Measurements from ENCODE around the gene WASHC2C. TPM values are rescaled to one million over a fixed set of nuclear protein-coding genes. Genes with fewer than 3 reads are reported as not detected.
A peak's percentile ranks its signal among the peaks of the same experiment; 100 is the strongest.
"Not testable (repeated sequence)": the region's sequence is repeated elsewhere in the genome, so short reads cannot be mapped to it uniquely, and the experiment has no call there.

The WASHC2C gene
- total and polyA plus RNA-seq, 2 donors (not counting 1 experiment from before 2014, with no cell fraction given) = 32.5 to 75.7 TPM

DNA sequence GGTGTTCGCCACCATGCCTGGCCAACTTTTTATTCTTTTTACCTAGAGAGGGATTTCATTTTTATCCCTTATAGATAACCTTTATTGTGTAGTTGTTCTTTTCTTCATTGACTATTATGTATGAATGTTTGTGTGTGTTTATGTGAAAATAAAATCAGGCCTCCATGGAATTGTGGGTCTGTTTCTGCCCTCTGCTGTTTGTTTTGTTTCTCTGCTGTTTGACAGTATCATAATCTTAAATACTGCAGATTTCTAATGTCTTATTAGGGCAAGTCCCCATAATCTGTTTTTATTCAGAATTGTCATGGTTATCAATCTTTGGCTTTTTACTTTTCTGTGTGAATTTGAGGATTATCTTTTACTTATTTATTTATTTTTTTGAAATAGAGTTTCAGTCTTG is 7.8 kb downstream of the WASHC2C start:
- peak; percentile 31 for ATAC-seq (ENCODE audit: low read depth)

DNA sequence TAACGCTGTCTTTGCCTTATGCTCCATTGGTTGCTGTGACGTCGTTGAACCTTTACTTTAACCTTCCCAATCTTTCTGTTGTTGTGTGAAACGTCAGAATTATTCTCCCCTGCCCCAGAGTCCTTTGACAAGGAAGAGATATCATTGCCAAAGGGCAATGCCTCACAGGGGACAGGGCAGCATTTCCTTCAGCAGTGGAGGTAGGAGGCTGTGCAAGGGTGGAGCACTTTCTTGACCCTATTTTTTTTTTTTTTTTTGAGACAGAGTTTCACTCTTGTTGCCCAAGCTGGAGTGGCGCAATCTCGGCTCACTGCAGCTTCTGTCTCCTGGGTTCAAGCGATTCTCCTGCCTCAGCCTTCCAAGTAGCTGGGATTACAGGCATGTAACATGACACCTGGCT is 14.5 kb downstream of the WASHC2C start:
- H3K4me3 Mint-ChIP-seq; H2AFZ ChIP-seq (ENCODE audit: insufficient read depth, low read depth, low read length, poor library complexity, severe bottlenecking); DNase-seq; H4K20me1 ChIP-seq (ENCODE audit: control insufficient read depth, insufficient read depth, low read length, poor library complexity, severe bottlenecking); CTCF ChIA-PET; H3K36me3 ChIP-seq (replicated peaks in 1 of 2; ENCODE audit: control extremely low read depth in 1 of 2, control insufficient read depth in 1 of 2, extremely low read depth in 1 of 2, insufficient read depth in 2 of 2, low read length in 1 of 2); H3K4me1 ChIP-seq (ENCODE audit: control insufficient read depth in 2 of 2, insufficient read depth in 2 of 2, low read length in 2 of 2); H3K9me3 ChIP-seq (ENCODE audit: control extremely low read depth in 1 of 3, control insufficient read depth in 2 of 3, insufficient read depth in 1 of 3, low read length in 2 of 3); intact Hi-C loops (cut with micrococcal nuclease); POLR2A ChIA-PET; H3K4me1 Mint-ChIP-seq; H3K4me3 ChIP-seq (ENCODE audit: control extremely low read depth in 1 of 5, extremely low read depth in 1 of 5, insufficient read depth in 1 of 5, low read depth in 2 of 5, low read length in 4 of 5); H3K27me3 ChIP-seq (replicated peaks in 1 of 4; ENCODE audit: control extremely low read depth in 1 of 4, control insufficient read depth in 3 of 4, insufficient read depth in 4 of 4, low read length in 3 of 4); H3K27ac Mint-ChIP-seq; H3K27ac ChIP-seq (ENCODE audit: low read length in 2 of 2); H3K9me3 Mint-ChIP-seq (ENCODE audit: insufficient read depth); H3K9ac ChIP-seq (ENCODE audit: low read length); H3K27me3 Mint-ChIP-seq; H3K4me2 ChIP-seq (replicated peaks; ENCODE audit: low read depth, low read length, poor library complexity, severe bottlenecking); H3K79me2 ChIP-seq (ENCODE audit: control insufficient read depth, insufficient read depth, low read length); ATAC-seq (ENCODE audit: low read depth): not testable (repeated sequence)
- no CpG with 5 or more reads among the region's 7 CpGs for WGBS (ENCODE audit: insufficient coverage)

More for the DNA sequence above, 7.8 kb downstream of the WASHC2C start:
- H3K9ac ChIP-seq (ENCODE audit: low read length); H2AFZ ChIP-seq (ENCODE audit: insufficient read depth, low read depth, low read length, poor library complexity, severe bottlenecking); H3K4me3 ChIP-seq (ENCODE audit: control extremely low read depth in 1 of 5, extremely low read depth in 1 of 5, insufficient read depth in 1 of 5, low read depth in 2 of 5, low read length in 4 of 5); H3K27ac ChIP-seq (ENCODE audit: low read length in 2 of 2); H4K20me1 ChIP-seq (ENCODE audit: control insufficient read depth, insufficient read depth, low read length, poor library complexity, severe bottlenecking); H3K4me1 ChIP-seq (ENCODE audit: control insufficient read depth in 2 of 2, insufficient read depth in 2 of 2, low read length in 2 of 2); H3K4me3 Mint-ChIP-seq; H3K27me3 Mint-ChIP-seq; CTCF ChIA-PET; H3K4me1 Mint-ChIP-seq; H3K27ac Mint-ChIP-seq; H3K9me3 Mint-ChIP-seq (ENCODE audit: insufficient read depth); H3K27me3 ChIP-seq (replicated peaks in 1 of 4; ENCODE audit: control extremely low read depth in 1 of 4, control insufficient read depth in 3 of 4, insufficient read depth in 4 of 4, low read length in 3 of 4); H3K79me2 ChIP-seq (ENCODE audit: control insufficient read depth, insufficient read depth, low read length); H3K9me3 ChIP-seq (ENCODE audit: control extremely low read depth in 1 of 3, control insufficient read depth in 2 of 3, insufficient read depth in 1 of 3, low read length in 2 of 3); POLR2A ChIA-PET; H3K36me3 ChIP-seq (replicated peaks in 1 of 2; ENCODE audit: control extremely low read depth in 1 of 2, control insufficient read depth in 1 of 2, extremely low read depth in 1 of 2, insufficient read depth in 2 of 2, low read length in 1 of 2); H3K4me2 ChIP-seq (replicated peaks; ENCODE audit: low read depth, low read length, poor library complexity, severe bottlenecking): not testable (repeated sequence)
- WGBS (ENCODE audit: insufficient coverage) = no CpG with 5 or more reads among the region's 1 CpG
- intact Hi-C loops (cut with micrococcal nuclease) = loop anchor here (2.0 kb wide), 1 partner anchor 484 kb away; no protein-coding TSS in a partner anchor
- TF ChIP-seq, protein P1, sequence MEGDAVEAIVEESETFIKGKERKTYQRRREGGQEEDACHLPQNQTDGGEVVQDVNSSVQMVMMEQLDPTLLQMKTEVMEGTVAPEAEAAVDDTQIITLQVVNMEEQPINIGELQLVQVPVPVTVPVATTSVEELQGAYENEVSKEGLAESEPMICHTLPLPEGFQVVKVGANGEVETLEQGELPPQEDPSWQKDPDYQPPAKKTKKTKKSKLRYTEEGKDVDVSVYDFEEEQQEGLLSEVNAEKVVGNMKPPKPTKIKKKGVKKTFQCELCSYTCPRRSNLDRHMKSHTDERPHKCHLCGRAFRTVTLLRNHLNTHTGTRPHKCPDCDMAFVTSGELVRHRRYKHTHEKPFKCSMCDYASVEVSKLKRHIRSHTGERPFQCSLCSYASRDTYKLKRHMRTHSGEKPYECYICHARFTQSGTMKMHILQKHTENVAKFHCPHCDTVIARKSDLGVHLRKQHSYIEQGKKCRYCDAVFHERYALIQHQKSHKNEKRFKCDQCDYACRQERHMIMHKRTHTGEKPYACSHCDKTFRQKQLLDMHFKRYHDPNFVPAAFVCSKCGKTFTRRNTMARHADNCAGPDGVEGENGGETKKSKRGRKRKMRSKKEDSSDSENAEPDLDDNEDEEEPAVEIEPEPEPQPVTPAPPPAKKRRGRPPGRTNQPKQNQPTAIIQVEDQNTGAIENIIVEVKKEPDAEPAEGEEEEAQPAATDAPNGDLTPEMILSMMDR (IDR thresholded peaks at IDR 0.05) = peak; percentile 39
- DNase-seq = peak; percentile 17

DNA sequence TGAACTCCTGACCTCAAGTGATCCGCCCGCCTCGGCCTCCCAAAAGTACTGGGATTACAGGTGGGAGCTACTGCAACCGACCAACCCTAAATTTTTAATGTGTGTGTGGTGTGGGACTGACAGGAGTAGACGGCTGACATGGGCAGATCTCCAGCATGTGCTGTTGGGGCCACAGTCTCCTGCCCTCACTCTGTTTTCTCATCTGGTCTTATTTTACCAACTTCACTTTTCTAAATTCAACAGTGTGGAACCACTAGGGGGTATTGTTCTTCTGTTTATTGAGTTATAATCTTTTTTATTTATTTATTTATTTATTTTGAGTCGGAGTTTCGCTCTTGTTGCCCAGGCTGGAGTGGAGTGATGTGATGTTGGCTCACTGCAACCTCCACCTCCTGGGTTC is 14.9 kb downstream of the WASHC2C start:
- intact Hi-C loops (cut with micrococcal nuclease); H4K20me1 ChIP-seq (ENCODE audit: control insufficient read depth, insufficient read depth, low read length, poor library complexity, severe bottlenecking); H3K27me3 ChIP-seq (replicated peaks in 1 of 4; ENCODE audit: control extremely low read depth in 1 of 4, control insufficient read depth in 3 of 4, insufficient read depth in 4 of 4, low read length in 3 of 4); H3K4me3 Mint-ChIP-seq; H3K27me3 Mint-ChIP-seq; H3K9ac ChIP-seq (ENCODE audit: low read length); ATAC-seq (ENCODE audit: low read depth); POLR2A ChIA-PET; H2AFZ ChIP-seq (ENCODE audit: insufficient read depth, low read depth, low read length, poor library complexity, severe bottlenecking); H3K9me3 Mint-ChIP-seq (ENCODE audit: insufficient read depth); H3K4me1 ChIP-seq (ENCODE audit: control insufficient read depth in 2 of 2, insufficient read depth in 2 of 2, low read length in 2 of 2); H3K9me3 ChIP-seq (ENCODE audit: control extremely low read depth in 1 of 3, control insufficient read depth in 2 of 3, insufficient read depth in 1 of 3, low read length in 2 of 3); H3K27ac ChIP-seq (ENCODE audit: low read length in 2 of 2); H3K4me1 Mint-ChIP-seq; H3K27ac Mint-ChIP-seq; H3K4me3 ChIP-seq (ENCODE audit: control extremely low read depth in 1 of 5, extremely low read depth in 1 of 5, insufficient read depth in 1 of 5, low read depth in 2 of 5, low read length in 4 of 5); CTCF ChIA-PET; DNase-seq; H3K79me2 ChIP-seq (ENCODE audit: control insufficient read depth, insufficient read depth, low read length); H3K36me3 ChIP-seq (replicated peaks in 1 of 2; ENCODE audit: control extremely low read depth in 1 of 2, control insufficient read depth in 1 of 2, extremely low read depth in 1 of 2, insufficient read depth in 2 of 2, low read length in 1 of 2); H3K4me2 ChIP-seq (replicated peaks; ENCODE audit: low read depth, low read length, poor library complexity, severe bottlenecking): not testable (repeated sequence)
- no CpG with 5 or more reads among the region's 7 CpGs for WGBS (ENCODE audit: insufficient coverage)

DNA sequence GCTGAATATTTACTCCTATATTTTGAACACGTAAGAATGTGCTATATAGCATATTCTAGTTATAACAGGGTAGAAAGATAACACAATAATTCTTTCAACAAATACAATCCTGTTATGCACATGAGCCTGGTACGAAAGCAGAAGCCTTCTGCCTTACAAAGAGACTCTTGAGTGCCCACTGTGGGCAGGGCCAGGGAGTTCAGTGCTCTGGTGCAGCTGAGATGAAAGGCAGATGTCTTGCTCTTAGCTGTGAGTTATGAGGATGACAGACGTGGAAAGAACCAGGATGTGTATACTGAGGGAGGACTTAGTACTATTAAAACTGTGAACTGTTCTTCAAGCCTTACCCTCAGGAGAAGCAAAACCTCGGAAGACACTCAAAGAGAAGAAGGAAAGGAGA is 24.1 kb downstream of the WASHC2C start:
- CTCF ChIA-PET; intact Hi-C loops (cut with micrococcal nuclease); H3K4me1 Mint-ChIP-seq; H3K27ac ChIP-seq (ENCODE audit: low read length in 2 of 2); H3K27ac Mint-ChIP-seq; H3K27me3 ChIP-seq (replicated peaks in 1 of 4; ENCODE audit: control extremely low read depth in 1 of 4, control insufficient read depth in 3 of 4, insufficient read depth in 4 of 4, low read length in 3 of 4); H3K9me3 ChIP-seq (ENCODE audit: control extremely low read depth in 1 of 3, control insufficient read depth in 2 of 3, insufficient read depth in 1 of 3, low read length in 2 of 3); H3K27me3 Mint-ChIP-seq; H3K4me1 ChIP-seq (ENCODE audit: control insufficient read depth in 2 of 2, insufficient read depth in 2 of 2, low read length in 2 of 2); ATAC-seq (ENCODE audit: low read depth); H3K4me2 ChIP-seq (replicated peaks; ENCODE audit: low read depth, low read length, poor library complexity, severe bottlenecking); H2AFZ ChIP-seq (ENCODE audit: insufficient read depth, low read depth, low read length, poor library complexity, severe bottlenecking); DNase-seq; H3K4me3 ChIP-seq (ENCODE audit: control extremely low read depth in 1 of 5, extremely low read depth in 1 of 5, insufficient read depth in 1 of 5, low read depth in 2 of 5, low read length in 4 of 5); H3K79me2 ChIP-seq (ENCODE audit: control insufficient read depth, insufficient read depth, low read length); H3K9me3 Mint-ChIP-seq (ENCODE audit: insufficient read depth); H3K4me3 Mint-ChIP-seq; POLR2A ChIA-PET; H4K20me1 ChIP-seq (ENCODE audit: control insufficient read depth, insufficient read depth, low read length, poor library complexity, severe bottlenecking); H3K9ac ChIP-seq (ENCODE audit: low read length); H3K36me3 ChIP-seq (replicated peaks in 1 of 2; ENCODE audit: control extremely low read depth in 1 of 2, control insufficient read depth in 1 of 2, extremely low read depth in 1 of 2, insufficient read depth in 2 of 2, low read length in 1 of 2): not testable (repeated sequence)
- WGBS (ENCODE audit: insufficient coverage) = no CpG with 5 or more reads among the region's 4 CpGs
